GM21528 (cell line): ENCODE measurements around the gene RMND5B.

ENCODE experiments used
- ATAC-seq: cut with Tn5 transposase; IDR thresholded peaks from one replicate; pipeline ENCODE4 v1.9.1; 2021; ENCODE audit warnings: mild to moderate bottlenecking, moderate library complexity; ENCODE audit not compliant: unreplicated experiment, low FRiP score

RMND5B gene

DNA sequence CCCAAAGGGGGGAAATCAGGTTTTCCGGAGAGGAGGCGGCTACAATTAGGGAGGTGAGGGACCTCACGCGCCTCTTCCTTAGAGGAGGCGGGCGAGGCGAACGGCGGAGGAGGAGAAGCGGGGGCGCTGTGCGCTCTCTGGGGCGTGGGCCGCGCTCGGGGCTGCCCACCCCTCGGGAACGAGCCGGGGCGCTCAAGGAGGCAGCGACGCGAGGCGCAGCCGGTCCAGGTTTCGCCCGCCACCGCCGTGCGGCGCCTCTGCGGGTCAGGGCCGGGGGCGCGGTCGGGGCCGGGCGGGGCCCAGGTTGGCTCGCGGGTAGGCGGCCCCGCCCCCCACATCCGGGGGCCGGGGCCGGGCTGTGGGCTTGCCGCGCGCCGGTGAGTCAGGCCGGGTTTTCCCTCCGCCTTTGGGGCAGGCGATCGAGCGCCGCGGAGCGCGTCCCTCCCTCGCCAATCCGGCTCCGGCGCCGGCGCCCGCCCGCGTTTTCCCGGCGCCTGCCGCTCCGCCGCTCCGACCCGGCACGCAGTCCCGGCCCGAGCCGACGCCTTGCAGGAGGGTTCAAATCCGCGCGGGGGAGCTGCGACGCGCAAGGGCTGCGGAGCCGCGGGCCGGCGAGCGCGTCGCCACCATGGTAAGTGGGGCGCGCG is 17.6 kb upstream of the RMND5B start, which contains the start of gene N4BP3:
N4BP3 (plus strand) TSS at position 392 of the 647 bp plus-strand sequence. CDS start 6,052 bp downstream, outside the sequence.
- peak; percentile 62 for ATAC-seq

DNA sequence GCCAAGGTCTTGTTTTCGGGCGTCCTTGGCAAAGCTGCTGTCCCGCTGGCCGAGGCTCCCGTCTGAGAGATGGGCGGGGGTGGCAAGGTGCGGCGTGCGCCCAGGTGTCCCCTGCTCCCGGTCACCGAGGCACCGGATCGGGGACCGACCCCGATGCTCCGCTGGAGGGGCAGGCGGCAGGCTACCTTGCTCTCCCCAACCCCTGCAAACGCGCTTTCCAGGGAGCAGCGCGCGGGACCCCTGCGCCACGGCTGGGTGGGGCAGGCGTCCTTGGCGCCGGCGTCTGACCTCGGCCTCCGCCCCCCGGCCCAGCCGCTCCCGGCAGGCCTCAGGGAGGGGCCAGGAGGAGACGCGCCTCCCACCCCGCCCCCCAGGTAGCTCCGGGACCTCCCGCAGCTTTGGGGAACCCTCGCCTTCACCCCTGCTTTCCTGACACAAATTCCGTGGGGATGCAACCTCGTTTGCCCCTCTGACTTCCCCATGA is 16.9 kb upstream of the RMND5B start:
- no peak for ATAC-seq

- ATAC-seq: no peak
Measured at GRCh38 chr5:178114325-178115135, 16.3 kb upstream of the RMND5B start.

- no peak for ATAC-seq
Measured at GRCh38 chr5:178115136-178115813, 15.5 kb upstream of the RMND5B start.

DNA sequence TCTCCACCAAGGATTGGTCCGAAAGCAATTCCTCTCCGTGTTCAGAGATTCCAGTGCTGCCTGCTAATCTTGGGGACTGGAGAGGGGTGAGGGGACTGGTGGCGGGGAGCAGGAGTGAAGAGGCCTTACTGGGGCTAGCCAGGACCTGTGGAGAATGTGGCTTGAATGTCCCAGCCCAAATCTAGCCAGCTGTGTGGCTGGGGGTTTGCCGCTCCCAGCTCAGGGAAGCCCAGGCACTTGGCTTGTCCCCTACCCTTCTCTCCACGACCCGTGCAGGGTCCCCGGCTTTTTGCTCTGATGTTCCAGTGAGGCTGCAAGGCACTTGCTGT is 15.0 kb upstream of the RMND5B start:
- ATAC-seq: no peak

- ATAC-seq: no peak
Measured at GRCh38 chr5:178116143-178116885, 14.5 kb upstream of the RMND5B start.

- ATAC-seq: no peak
Measured at GRCh38 chr5:178117923-178118701, 12.7 kb upstream of the RMND5B start.

DNA sequence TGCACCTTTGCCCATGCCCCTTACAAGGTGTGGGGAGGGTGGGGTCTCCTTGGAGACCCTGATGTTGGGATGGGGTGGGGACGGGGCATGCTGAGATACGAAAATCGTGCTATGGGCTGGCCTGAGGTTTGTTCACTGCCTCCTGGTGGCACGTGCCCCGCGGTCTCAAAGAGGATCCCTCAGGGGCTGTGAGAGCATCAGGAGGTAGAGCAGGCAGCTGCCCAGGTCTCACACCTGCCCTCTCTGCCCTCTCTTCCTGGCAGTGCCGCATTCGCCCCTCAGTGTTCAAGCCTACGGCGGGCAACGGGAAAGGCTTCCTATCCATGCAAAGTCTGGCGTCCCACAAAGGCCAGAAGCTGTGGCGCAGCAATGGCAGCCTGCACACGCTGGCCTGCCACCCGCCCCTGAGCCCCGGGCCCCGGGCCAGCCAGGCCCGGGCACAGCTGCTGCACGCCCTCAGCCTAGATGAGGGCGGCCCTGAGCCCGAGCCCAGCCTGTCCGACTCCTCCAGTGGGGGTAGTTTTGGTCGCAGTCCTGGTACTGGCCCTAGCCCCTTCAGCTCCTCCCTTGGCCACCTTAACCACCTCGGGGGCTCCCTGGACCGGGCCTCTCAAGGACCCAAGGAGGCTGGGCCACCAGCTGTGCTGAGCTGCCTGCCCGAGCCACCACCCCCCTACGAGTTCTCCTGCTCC is 10.8 kb upstream of the RMND5B start:
- no peak for ATAC-seq

DNA sequence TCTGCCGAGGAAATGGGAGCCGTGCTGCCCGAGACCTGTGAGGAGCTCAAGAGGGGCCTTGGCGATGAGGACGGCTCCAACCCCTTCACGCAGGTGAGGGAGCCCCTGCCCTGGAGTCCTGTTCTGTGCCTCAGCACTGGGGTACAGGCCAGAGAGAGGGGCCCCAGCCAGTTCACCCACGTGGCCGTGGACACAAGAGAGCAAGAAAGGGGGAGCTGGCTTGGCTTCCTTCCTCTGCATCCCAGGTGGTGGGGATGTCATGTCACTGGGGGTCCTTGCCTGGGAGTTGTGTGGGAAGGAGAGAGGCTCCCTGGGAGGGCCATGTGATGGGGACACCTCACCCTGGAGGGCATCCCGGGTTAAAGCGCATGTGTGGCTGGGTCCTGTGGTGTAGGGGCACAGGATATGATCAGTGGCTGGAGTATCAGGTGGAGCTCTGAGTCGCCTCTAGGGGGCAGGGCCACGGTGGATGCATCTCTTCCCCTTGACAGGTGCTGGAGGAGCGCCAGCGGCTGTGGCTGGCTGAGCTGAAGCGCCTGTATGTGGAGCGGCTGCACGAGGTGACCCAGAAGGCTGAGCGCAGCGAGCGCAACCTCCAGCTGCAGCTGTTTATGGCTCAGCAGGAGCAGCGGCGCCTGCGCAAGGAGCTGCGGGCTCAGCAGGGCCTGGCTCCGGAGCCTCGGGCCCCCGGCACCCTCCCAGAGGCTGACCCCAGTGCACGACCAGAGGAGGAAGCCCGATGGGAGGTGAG is 10.0 kb upstream of the RMND5B start:
- ATAC-seq: peak; percentile 70

GRCh38 chr5:178121391-178122276 is 9.2 kb upstream of the RMND5B start:
- no peak for ATAC-seq

GRCh38 chr5:178122346-178122745 is 8.5 kb upstream of the RMND5B start:
- no peak for ATAC-seq

GRCh38 chr5:178123094-178123965 is 7.5 kb upstream of the RMND5B start:
- no peak for ATAC-seq

DNA sequence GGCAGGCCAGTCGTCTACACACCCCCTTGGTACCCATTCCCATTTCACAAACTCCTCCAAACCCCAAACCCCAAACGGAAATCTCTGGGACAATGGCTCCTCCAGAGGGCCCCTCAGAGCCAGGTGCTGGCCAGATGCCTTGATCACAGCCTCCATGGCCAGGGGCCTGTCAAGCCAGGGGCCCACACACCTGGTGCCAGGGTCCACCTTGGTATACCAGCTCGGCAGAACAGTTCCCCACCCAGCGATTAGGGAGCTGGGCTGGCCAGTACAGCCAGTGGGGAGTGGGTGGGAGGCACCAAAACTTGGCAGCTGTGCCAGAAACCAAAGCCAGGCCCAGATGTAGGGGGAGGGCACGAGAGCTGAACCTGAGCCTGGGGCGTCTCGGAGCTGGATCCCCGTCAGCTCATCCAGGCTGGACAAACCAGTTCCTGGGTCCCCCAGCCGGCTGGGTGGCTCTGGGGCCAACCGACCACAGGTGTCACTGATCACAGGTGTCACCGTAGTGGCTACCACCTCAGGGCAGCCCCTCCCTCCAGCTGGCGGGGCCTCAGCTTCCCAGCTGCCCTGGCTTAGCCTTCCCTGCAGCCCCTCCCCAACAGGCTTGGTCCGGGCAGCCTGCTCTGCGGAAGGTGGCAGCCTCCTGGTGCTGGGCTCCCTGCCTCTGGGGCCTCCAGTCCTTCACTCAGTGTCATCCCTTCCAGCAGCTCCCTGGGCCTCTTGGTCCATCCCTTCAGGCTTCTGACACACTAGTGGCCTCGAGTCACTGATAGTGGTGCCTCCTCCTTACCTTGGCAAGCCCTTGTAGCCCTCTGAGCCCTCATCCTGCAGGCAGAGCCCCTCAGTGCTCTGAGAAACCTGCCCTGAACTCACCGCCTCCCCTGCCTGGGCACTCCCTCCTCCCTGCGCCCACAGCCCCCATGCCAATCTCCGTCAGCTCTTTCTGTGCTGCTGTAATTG is 6.6 kb upstream of the RMND5B start:
- ATAC-seq: no peak

GRCh38 chr5:178125253-178125906 is 5.4 kb upstream of the RMND5B start:
- no peak for ATAC-seq

DNA sequence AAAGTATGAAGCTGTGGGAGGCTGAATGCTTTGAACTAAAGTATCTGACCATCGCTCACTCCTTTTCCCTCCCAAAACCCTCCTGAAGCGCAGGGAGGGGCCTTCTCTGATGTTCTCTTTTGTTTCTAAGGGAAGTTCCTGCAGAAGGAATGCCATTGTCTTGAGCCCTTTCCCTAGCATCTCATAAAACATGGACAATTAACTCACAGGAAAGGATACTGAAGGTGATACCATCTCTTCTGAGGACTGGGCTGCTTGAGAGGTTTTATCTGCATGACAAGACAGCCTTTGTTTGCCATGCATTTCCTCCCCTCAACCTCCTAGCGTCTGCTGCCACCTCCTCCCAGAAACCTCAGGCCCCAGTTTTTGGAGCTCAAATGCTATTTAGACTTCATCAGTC is 4.3 kb upstream of the RMND5B start:
- ATAC-seq: no peak
